Measurements from ENCODE around the gene RALY. TPM values are rescaled to one million over a fixed set of nuclear protein-coding genes. Genes with fewer than 3 reads are reported as not detected.
"Not testable (repeated sequence)": the region's sequence is repeated elsewhere in the genome, so short reads cannot be mapped to it uniquely, and the experiment has no call there.

RALY gene
- total RNA-seq, 1 donor from 2014 or later, result 111 TPM

- DNase-seq (ENCODE audit: low spot score), result no peak
These were observed 22.0 kb downstream of the RALY start for GRCh38 chr20:34015401-34016335.

- no peak for DNase-seq (ENCODE audit: low spot score)
These were observed 23.0 kb downstream of the RALY start for GRCh38 chr20:34016736-34017135.

- no peak for DNase-seq (ENCODE audit: low spot score)
These were observed 23.9 kb downstream of the RALY start for GRCh38 chr20:34017610-34018009.

GRCh38 chr20:34018166-34018565 is 24.5 kb downstream of the RALY start:
- DNase-seq (ENCODE audit: low spot score), result no peak

- no peak for DNase-seq (ENCODE audit: low spot score)
These were observed 28.6 kb downstream of the RALY start for GRCh38 chr20:34022151-34022838.

- no peak for DNase-seq (ENCODE audit: low spot score)
These were observed 29.1 kb downstream of the RALY start for GRCh38 chr20:34022839-34023234.

- DNase-seq (ENCODE audit: low spot score), result no peak
These were observed 30.4 kb downstream of the RALY start for GRCh38 chr20:34023937-34024722.

- no peak for DNase-seq (ENCODE audit: low spot score)
These were observed 31.1 kb downstream of the RALY start for GRCh38 chr20:34024723-34025351.

GRCh38 chr20:34028013-34028412 is 34.3 kb downstream of the RALY start:
- DNase-seq (ENCODE audit: low spot score), result not testable (repeated sequence)

GRCh38 chr20:34029415-34029814 is 35.7 kb downstream of the RALY start:
- no peak for DNase-seq (ENCODE audit: low spot score)

- DNase-seq (ENCODE audit: low spot score), result no peak
These were observed 36.7 kb downstream of the RALY start for GRCh38 chr20:34030456-34030855.

GRCh38 chr20:34033903-34034302 is 40.2 kb downstream of the RALY start:
- DNase-seq (ENCODE audit: low spot score), result no peak

GRCh38 chr20:34037121-34037520 is 43.4 kb downstream of the RALY start:
- DNase-seq (ENCODE audit: low spot score), result no peak

- no peak for DNase-seq (ENCODE audit: low spot score)
These were observed 44.1 kb downstream of the RALY start for GRCh38 chr20:34037767-34038166.

GRCh38 chr20:34040300-34040995 is 46.7 kb downstream of the RALY start:
- no peak for DNase-seq (ENCODE audit: low spot score)

- DNase-seq (ENCODE audit: low spot score), result no peak
These were observed 47.5 kb downstream of the RALY start for GRCh38 chr20:34041226-34041625.

GRCh38 chr20:34042262-34042661 is 48.6 kb downstream of the RALY start:
- no peak for DNase-seq (ENCODE audit: low spot score)

- no peak for DNase-seq (ENCODE audit: low spot score)
These were observed 49.3 kb downstream of the RALY start for GRCh38 chr20:34043025-34043424.

GRCh38 chr20:34045294-34045693 is 51.6 kb downstream of the RALY start:
- no peak for DNase-seq (ENCODE audit: low spot score)

- no peak for DNase-seq (ENCODE audit: low spot score)
These were observed 52.4 kb downstream of the RALY start for GRCh38 chr20:34045930-34046725.
